Mesenchymal stem cell (in vitro differentiated cells and primary cell): ENCODE results near the gene STRN.

Experiments used
- DNase-seq: peaks from one replicate; pipeline ENCODE4 v3.0.0-alpha.2; 2013
- H2AFZ ChIP-seq: one replicate; pipeline ENCODE4 v1.6.1; 2013; ENCODE audit warnings: low read depth, mild to moderate bottlenecking, control low read depth, inconsistent platforms, low read length, moderate library complexity
- H2AK5ac ChIP-seq: 2 replicates; pipeline ENCODE4 v1.6.1; 2013; ENCODE audit warnings: low read length, moderate library complexity, mild to moderate bottlenecking, inconsistent platforms; ENCODE audit not compliant: severe bottlenecking
- H2BK120ac ChIP-seq: one replicate; pipeline ENCODE4 v1.6.1; 2013; ENCODE audit warnings: low read depth, mild to moderate bottlenecking, inconsistent platforms, low read length, moderate library complexity
- H2BK12ac ChIP-seq, 2 experiments: one replicate each; pipeline ENCODE4 v1.6.1; 2013; ENCODE audit warnings: inconsistent platforms in 2 of 2, low read length in 2 of 2, mild to moderate bottlenecking in 2 of 2, moderate library complexity in 2 of 2, control low read depth in 1 of 2
- H2BK15ac ChIP-seq: one replicate; pipeline ENCODE4 v1.6.1; 2013; ENCODE audit warnings: mild to moderate bottlenecking, low read depth, inconsistent platforms; ENCODE audit not compliant: poor library complexity, severe bottlenecking
- H2BK5ac ChIP-seq: 2 replicates; pipeline ENCODE4 v1.6.1; 2013; ENCODE audit warnings: low read depth, mild to moderate bottlenecking, low read length, control low read depth, inconsistent platforms; ENCODE audit not compliant: poor library complexity, severe bottlenecking
- H3K14ac ChIP-seq, 2 experiments: one replicate each; pipeline ENCODE4 v1.6.1; 2013; ENCODE audit warnings: inconsistent platforms in 2 of 2, low read length in 2 of 2, control low read depth in 1 of 2, mild to moderate bottlenecking in 1 of 2, moderate library complexity in 1 of 2
- H3K18ac ChIP-seq, 2 experiments: one replicate each; pipeline ENCODE4 v1.6.1; 2013; ENCODE audit warnings: inconsistent platforms in 2 of 2, low read length in 2 of 2, control low read depth in 1 of 2, low read depth in 1 of 2, mild to moderate bottlenecking in 1 of 2
- H3K23ac ChIP-seq, 2 experiments: one replicate each; pipeline ENCODE4 v1.6.1; 2013; ENCODE audit warnings: inconsistent platforms in 2 of 2, low read length in 2 of 2, mild to moderate bottlenecking in 2 of 2, moderate library complexity in 2 of 2, control low read depth in 1 of 2
- H3K27ac ChIP-seq: 2 replicates; pipeline ENCODE4 v1.5.1; 2013; ENCODE audit warnings: mild to moderate bottlenecking, moderate library complexity, low read length, control low read depth, inconsistent platforms; ENCODE audit not compliant: poor library complexity, severe bottlenecking
- H3K27me3 ChIP-seq, 2 experiments: 2 replicates each; pipeline versions ENCODE4 v1.6.1 to v1.7.0; 2013; ENCODE audit warnings: low read length in 2 of 2, mild to moderate bottlenecking in 2 of 2, moderate library complexity in 2 of 2, control low read depth in 1 of 2, inconsistent platforms in 1 of 2; ENCODE audit not compliant: control insufficient read depth in 1 of 2, insufficient read depth in 1 of 2
- H3K36me3 ChIP-seq, 2 experiments: 2 replicates each; pipeline versions ENCODE4 v1.6.1 to v1.7.0; 2013; ENCODE audit warnings: low read length in 2 of 2, control low read depth in 1 of 2, inconsistent platforms in 1 of 2, low read depth in 1 of 2, mild to moderate bottlenecking in 1 of 2; ENCODE audit not compliant: insufficient read depth in 2 of 2, control insufficient read depth in 1 of 2
- H3K4ac ChIP-seq, 2 experiments: one replicate each; pipeline ENCODE4 v1.6.1; 2013; ENCODE audit warnings: inconsistent platforms in 2 of 2, low read length in 2 of 2, mild to moderate bottlenecking in 2 of 2, moderate library complexity in 2 of 2, control low read depth in 1 of 2, low read depth in 1 of 2
- H3K4me1 ChIP-seq: 2 replicates; pipeline ENCODE4 v1.6.1; 2013; ENCODE audit warnings: low read depth, low read length, control low read depth; ENCODE audit not compliant: control insufficient read depth, insufficient read depth
- H3K4me2 ChIP-seq: 2 replicates; pipeline ENCODE4 v1.6.1; 2013; ENCODE audit warnings: low read length, mild to moderate bottlenecking, inconsistent platforms; ENCODE audit not compliant: poor library complexity, severe bottlenecking
- H3K4me3 ChIP-seq, 2 experiments: 2 replicates each; pipeline versions ENCODE4 v1.5.1 to v1.7.0; 2013; ENCODE audit warnings: low read length in 2 of 2, mild to moderate bottlenecking in 2 of 2, control low read depth in 1 of 2, low read depth in 1 of 2; ENCODE audit not compliant: insufficient read depth in 1 of 2
- H3K79me1 ChIP-seq: replicated peaks from 2 replicates; pipeline ENCODE4 v1.6.1; 2013; ENCODE audit warnings: mild to moderate bottlenecking, control low read depth, low read length, inconsistent platforms; ENCODE audit not compliant: poor library complexity, severe bottlenecking
- H3K9ac ChIP-seq: 2 replicates; pipeline ENCODE4 v1.7.0; 2013; ENCODE audit warnings: mild to moderate bottlenecking, low read length, moderate library complexity
- H3K9me3 ChIP-seq: 2 replicates; pipeline ENCODE4 v1.7.0; 2013; ENCODE audit warnings: mild to moderate bottlenecking, low read length; ENCODE audit not compliant: control insufficient read depth
- H4K8ac ChIP-seq: one replicate; pipeline ENCODE4 v1.6.1; 2013; ENCODE audit warnings: inconsistent platforms, mild to moderate bottlenecking, low read length, moderate library complexity
- H4K91ac ChIP-seq: one replicate; pipeline ENCODE4 v1.6.1; 2013; ENCODE audit warnings: mild to moderate bottlenecking, low read length, inconsistent platforms
- WGBS: methylation state at CpG from one replicate; pipeline ENCODE4 v1.1.7; 2013; ENCODE audit warnings: mixed read lengths; 5-methylcytosine and 5-hydroxymethylcytosine counted together

The STRN gene

GRCh38 chr2:36878429-36878828 lies 87.9 kb downstream of the STRN start:
- H4K91ac ChIP-seq: no peak overlapping the region
- no peak overlapping the region for H3K14ac ChIP-seq
- no peak overlapping the region for H2BK12ac ChIP-seq
- no peak overlapping the region for H2BK5ac ChIP-seq
- H3K4me3 ChIP-seq: no peak overlapping the region
- no peak overlapping the region for H3K27ac ChIP-seq
- no peak overlapping the region for H3K9ac ChIP-seq
- no peak overlapping the region for H4K8ac ChIP-seq
- no peak overlapping the region for H2BK15ac ChIP-seq
- 95% methylated on average over 3 of the region's 4 CpGs for WGBS
- no peak overlapping the region for H2AK5ac ChIP-seq
- peaks cover 19 to 79% of the 10 kb centered on the region in 2 experiments for H3K36me3 ChIP-seq
- no peak overlapping the region for H3K4ac ChIP-seq
- peaks cover 3% of the 10 kb centered on the region for H3K79me1 ChIP-seq
- no peak for DNase-seq
- no peak overlapping the region for H3K18ac ChIP-seq
- H3K23ac ChIP-seq: no peak overlapping the region
- H3K9me3 ChIP-seq: peaks cover 11% of the 10 kb centered on the region
- peaks cover 2% of the 10 kb centered on the region for H3K4me1 ChIP-seq
- no peak overlapping the region for H3K4me2 ChIP-seq
- H2AFZ ChIP-seq: no peak overlapping the region
- H3K27me3 ChIP-seq: no peaks in the 10 kb centered on the region
- no peak overlapping the region for H2BK120ac ChIP-seq

- Histone ChIP-seq H3K4me3 (no peak overlapping the region), H3K79me1 (peaks cover 8% of the 10 kb centered on the region), H3K27me3 (no peaks in the 10 kb centered on the region), H4K91ac (no peak overlapping the region), H2AK5ac (no peak overlapping the region), H2BK5ac (no peak overlapping the region), H3K9me3 (peaks cover 11% of the 10 kb centered on the region), H3K4me2 (no peak overlapping the region), H3K18ac (no peak overlapping the region), H3K9ac (no peak overlapping the region), H2AFZ (no peak overlapping the region), H3K27ac (no peak overlapping the region), H3K4ac (no peak overlapping the region), H3K14ac (no peak overlapping the region), H4K8ac (no peak overlapping the region), H2BK120ac (no peak overlapping the region), H2BK12ac (no peak overlapping the region), H2BK15ac (no peak overlapping the region), H3K36me3 (peaks cover 13 to 88% of the 10 kb centered on the region in 2 experiments), H3K4me1 (no peaks in the 10 kb centered on the region), H3K23ac (no peak overlapping the region)
- DNase-seq: no peak
- no CpG with 5 or more reads among the region's 1 CpG for WGBS
These were observed 95.1 kb downstream of the STRN start for GRCh38 chr2:36871068-36871707.

GRCh38 chr2:36869606-36870005 lies 96.7 kb downstream of the STRN start:
- no peak overlapping the region for H4K91ac ChIP-seq
- no peak overlapping the region for H2BK120ac ChIP-seq
- no peak for DNase-seq
- peaks cover 5% of the 10 kb centered on the region for H3K9me3 ChIP-seq
- no peak overlapping the region for H3K9ac ChIP-seq
- no peak overlapping the region for H2AK5ac ChIP-seq
- no peak overlapping the region for H3K4me3 ChIP-seq
- H3K27ac ChIP-seq: no peak overlapping the region
- 83% methylated on average over 1 of the region's 3 CpGs for WGBS
- no peak overlapping the region for H3K23ac ChIP-seq
- no peak overlapping the region for H4K8ac ChIP-seq
- no peak overlapping the region for H2BK15ac ChIP-seq
- no peaks in the 10 kb centered on the region for H3K4me1 ChIP-seq
- no peak overlapping the region for H3K4me2 ChIP-seq
- H3K36me3 ChIP-seq: peaks cover 6 to 84% of the 10 kb centered on the region in 2 experiments
- H3K14ac ChIP-seq: no peak overlapping the region
- H3K4ac ChIP-seq: no peak overlapping the region
- H2BK12ac ChIP-seq: no peak overlapping the region
- H2AFZ ChIP-seq: no peak overlapping the region
- H3K18ac ChIP-seq: no peak overlapping the region
- H3K79me1 ChIP-seq: peaks cover 9% of the 10 kb centered on the region
- H3K27me3 ChIP-seq: no peaks in the 10 kb centered on the region
- H2BK5ac ChIP-seq: no peak overlapping the region

- H2AFZ ChIP-seq: no peak overlapping the region
These were observed 104.4 kb downstream of the STRN start for GRCh38 chr2:36861896-36862295.

More at GRCh38 chr2:36861896-36862295, 104.4 kb downstream of the STRN start:
- H3K4me1 ChIP-seq: no peaks in the 10 kb centered on the region
- H2BK12ac ChIP-seq: no peak overlapping the region
- DNase-seq: no peak
- H3K9ac ChIP-seq: no peak overlapping the region
- H3K36me3 ChIP-seq: peaks cover 7 to 71% of the 10 kb centered on the region in 2 experiments
- H4K91ac ChIP-seq: no peak overlapping the region
- H3K79me1 ChIP-seq: peaks cover 2% of the 10 kb centered on the region
- H2BK15ac ChIP-seq: no peak overlapping the region
- no peak overlapping the region for H3K4me3 ChIP-seq
- H2BK5ac ChIP-seq: no peak overlapping the region
- H3K23ac ChIP-seq: no peak overlapping the region
- no peak overlapping the region for H2AK5ac ChIP-seq
- H3K27me3 ChIP-seq: no peaks in the 10 kb centered on the region
- H3K4me2 ChIP-seq: no peak overlapping the region
- H3K14ac ChIP-seq: no peak overlapping the region
- H4K8ac ChIP-seq: no peak overlapping the region
- H3K9me3 ChIP-seq: no peaks in the 10 kb centered on the region
- H3K27ac ChIP-seq: no peak overlapping the region
- H3K18ac ChIP-seq: no peak overlapping the region
- no peak overlapping the region for H3K4ac ChIP-seq
- WGBS: 100% methylated on average over 2 of the region's 2 CpGs
- no peak overlapping the region for H2BK120ac ChIP-seq
